HepG2 (cell line): Measurements from ENCODE around the gene HAS3. TPM values are rescaled to one million over a fixed set of nuclear protein-coding genes. Genes with fewer than 3 reads are reported as not detected.

Source experiments
- ATAC-seq: fragments of 200-7000 bp; cut with Tn5 transposase; 3 replicates; pipeline ENCODE4 v1.9.1; 2020; ENCODE audit warnings: mild to moderate bottlenecking, moderate library complexity
- BruUV-seq: library from RNA; stranded (reverse); fragments of 400-500 nt; replicated peaks from 2 replicates; lab custom pipeline; 2021; lab: Mats Ljungman, UMichigan
- CTCF ChIA-PET: fragments of 300-600 bp; formaldehyde crosslinking; extraction: SDS; loops from one replicate; lab custom pipeline; 2021; ENCODE audit warnings: low total read pairs, inconsistent platforms, low intra/inter-chr PET ratio; lab: Yijun Ruan, JAX
- POLR2A ChIA-PET: fragments of 350-600 bp; sonication (Branson Sonifier 250); formaldehyde crosslinking; loops from one replicate; lab custom pipeline; 2020; ENCODE audit warnings: antibody characterized with exemption, inconsistent platforms; lab: Yijun Ruan, JAX
- DNase-seq: peaks from one replicate; pipeline ENCODE4 v3.0.0-alpha.2; 2015; ENCODE audit warnings: low spot score
- FAIRE-seq: peaks from 3 replicates; lab custom pipeline; 2011; peaks lifted over from hg19 to GRCh38; lab: Jason Lieb, UNC
- H2AFZ ChIP-seq: one replicate; pipeline ENCODE4 v1.6.1; 2011; ENCODE audit warnings: low read length, inconsistent platforms
- H3K27ac ChIP-seq: fragments of 300-600 bp; 3 replicates; pipeline ENCODE4 v1.8.0; 2011; ENCODE audit warnings: mixed run types, mild to moderate bottlenecking, mixed read lengths, low read length, inconsistent platforms; ENCODE audit not compliant: insufficient read depth; ENCODE audit errors: extremely low read length
- H3K27me3 ChIP-seq, 2 experiments: fragments of 200-600 bp in 1 of 2; 2 replicates in 1 of 2; 3 replicates in 1 of 2; pipeline versions ENCODE4 v1.6.0 to v1.8.0; 2011; ENCODE audit warnings: low read length in 2 of 2, mild to moderate bottlenecking in 2 of 2, moderate library complexity in 2 of 2, inconsistent platforms in 1 of 2; ENCODE audit not compliant: insufficient read depth in 2 of 2, control insufficient read depth in 1 of 2
- H3K36me3 ChIP-seq, 2 experiments: fragments of 200-600 bp in 1 of 2; replicated peaks in 1 of 2; 2 replicates in 1 of 2; 3 replicates in 1 of 2; pipeline versions ENCODE4 v1.5.1 to v1.8.0; 2011; ENCODE audit warnings: low read length in 2 of 2, inconsistent platforms in 1 of 2; ENCODE audit not compliant: insufficient read depth in 2 of 2, control insufficient read depth in 1 of 2
- H3K4me1 ChIP-seq: 2 replicates; pipeline ENCODE4 v1.5.1; 2012; ENCODE audit warnings: low read length, inconsistent platforms; ENCODE audit not compliant: insufficient read depth
- H3K4me2 ChIP-seq: 2 replicates; pipeline ENCODE4 v1.6.0; 2011; ENCODE audit warnings: low read depth, low read length, inconsistent platforms
- H3K4me3 ChIP-seq, 3 experiments: fragments of 200-600 bp in 1 of 3; sonication (generic), shearing (Covaris generic) in 1 of 3; replicated peaks in 1 of 3; 2 replicates each; pipeline ENCODE4 v1.5.1; 2011 to 2016; ENCODE audit warnings: low read length in 3 of 3, inconsistent platforms in 2 of 3, low read depth in 2 of 3, mild to moderate bottlenecking in 2 of 3, control low read depth in 1 of 3, mixed read lengths in 1 of 3; ENCODE audit not compliant: insufficient read depth in 1 of 3
- H3K79me2 ChIP-seq: one replicate; pipeline ENCODE4 v1.6.1; 2011; ENCODE audit warnings: low read length, inconsistent platforms; ENCODE audit not compliant: insufficient read depth
- H3K9ac ChIP-seq: 2 replicates; pipeline ENCODE4 v1.6.0; 2011; ENCODE audit warnings: mild to moderate bottlenecking, low read depth, low read length, inconsistent platforms; ENCODE audit not compliant: insufficient read depth
- H3K9me3 ChIP-seq: 2 replicates; pipeline ENCODE4 v1.5.1; 2012; ENCODE audit warnings: mild to moderate bottlenecking, low read length
- H4K20me1 ChIP-seq: 2 replicates; pipeline ENCODE4 v1.6.0; 2011; ENCODE audit warnings: inconsistent platforms, mild to moderate bottlenecking, low read length, moderate library complexity; ENCODE audit not compliant: insufficient read depth
- AKNA ChIP-seq: sonication (generic); formaldehyde crosslinking; IDR thresholded peaks from 2 replicates; pipeline ENCODE4 v1.4.0; 2020; ENCODE audit warnings: missing genetic modification reagents, borderline replicate concordance
- E2F2 ChIP-seq: sonication (generic); formaldehyde crosslinking; IDR thresholded peaks from 2 replicates; pipeline ENCODE4 v1.4.0; 2020; ENCODE audit warnings: missing genetic modification reagents, borderline replicate concordance
- ETS1 ChIP-seq: sonication (generic); formaldehyde crosslinking; IDR thresholded peaks from 2 replicates; pipeline ENCODE4 v1.4.0; 2020; ENCODE audit warnings: missing genetic modification reagents
- ETV6 ChIP-seq: sonication (generic); formaldehyde crosslinking; conservative IDR thresholded peaks from 2 replicates; pipeline ENCODE4 v1.4.0; 2020; ENCODE audit warnings: missing genetic modification reagents
- FOSL1 ChIP-seq: sonication (generic); formaldehyde crosslinking; IDR thresholded peaks from 2 replicates; pipeline ENCODE4 v1.9.0; 2021; ENCODE audit warnings: missing genetic modification reagents, borderline replicate concordance
- MTF1 ChIP-seq: sonication (generic); formaldehyde crosslinking; IDR thresholded peaks from 2 replicates; pipeline ENCODE4 v1.5.0; 2020; ENCODE audit warnings: missing genetic modification reagents
- NR2F1 ChIP-seq, 2 experiments: fragments of 450-650 bp in 1 of 2; formaldehyde crosslinking in 1 of 2; IDR thresholded peaks; 2 replicates each; pipeline versions ENCODE4 v1.5.0 to v1.6.1; 2016 to 2020; ENCODE audit warnings: mild to moderate bottlenecking in 1 of 2, missing compliant biosample characterization in 1 of 2, missing genetic modification reagents in 1 of 2, moderate library complexity in 1 of 2
- RFX5 ChIP-seq: IDR thresholded peaks from 2 replicates; pipeline ENCODE4 v1.6.1; 2011; ENCODE audit warnings: low read depth, low read length, improper control_type of control experiment
- TCF7L2 ChIP-seq: IDR thresholded peaks from 2 replicates; pipeline ENCODE4 v1.6.1; 2011; ENCODE audit warnings: mild to moderate bottlenecking, low read depth, low read length, moderate library complexity
- ZBTB7B ChIP-seq: sonication (generic); formaldehyde crosslinking; IDR thresholded peaks from 2 replicates; pipeline ENCODE4 v1.4.0; 2020; ENCODE audit warnings: missing genetic modification reagents
- ZNF619 ChIP-seq: sonication (generic); formaldehyde crosslinking; IDR thresholded peaks from 2 replicates; pipeline ENCODE4 v1.4.0; 2020; ENCODE audit warnings: mild to moderate bottlenecking, missing genetic modification reagents
- WGBS: methylation state at CpG from one replicate; pipeline ENCODE4 v1.1.6; 2017; ENCODE audit warnings: low lambda C conversion rate; 5-methylcytosine and 5-hydroxymethylcytosine counted together
- in situ Hi-C: cut with HindIII; loops from 2 replicates; pipeline ENCODE4 v1.10.0; 2017; ENCODE audit warnings: low pct_unique_long_range_greater_than_20kb; ENCODE audit not compliant: extremely low pct_ligation_motif_present
- intact Hi-C: fragments of 100-400 bp; cut with micrococcal nuclease; formaldehyde crosslinking; loops from one replicate; pipeline ENCODE4 v1.10.0; 2022; ENCODE audit not compliant: unreplicated experiment
- polyA plus RNA-seq, 8 experiments: library from polyadenylated mRNA; depleted of rRNA in 3 of 8; stranded (reverse) in 7 of 8; unstranded in 1 of 8; fragments of >200 nt; fragmentation: Illumina TruSeq in 4 of 8; extraction: Trizol in 4 of 8; gene quantifications; 2 replicates each; pipeline versions ENCODE4 v1.2.1 to v1.2.3, GENCODE V29; 2011 to 2016; ENCODE audit warnings: low read depth in 4 of 8, missing spikeins in 1 of 8, mixed read lengths in 1 of 8; ENCODE audit not compliant: insufficient read depth in 1 of 8
- total RNA-seq, 5 experiments: library from RNA; depleted of rRNA; stranded (reverse); fragments of >200 nt; fragmentation: Illumina TruSeq; extraction: Trizol; gene quantifications; 2 replicates each; pipeline ENCODE4 v1.2.3, GENCODE V29; 2016; ENCODE audit warnings: low read depth in 1 of 5
- TF ChIP-seq, protein P1 (sequence below): sonication (generic); formaldehyde crosslinking; IDR thresholded peaks from 2 replicates; pipeline ENCODE4 v1.5.1; 2020; ENCODE audit warnings: mild to moderate bottlenecking, moderate library complexity, missing genetic modification reagents

The HAS3 gene
- total and polyA plus RNA-seq, 2 of the 13 experiments (the other 11 are each of a cell fraction or from before 2014, with no cell fraction given): 0.04 to 0.30 TPM

DNA sequence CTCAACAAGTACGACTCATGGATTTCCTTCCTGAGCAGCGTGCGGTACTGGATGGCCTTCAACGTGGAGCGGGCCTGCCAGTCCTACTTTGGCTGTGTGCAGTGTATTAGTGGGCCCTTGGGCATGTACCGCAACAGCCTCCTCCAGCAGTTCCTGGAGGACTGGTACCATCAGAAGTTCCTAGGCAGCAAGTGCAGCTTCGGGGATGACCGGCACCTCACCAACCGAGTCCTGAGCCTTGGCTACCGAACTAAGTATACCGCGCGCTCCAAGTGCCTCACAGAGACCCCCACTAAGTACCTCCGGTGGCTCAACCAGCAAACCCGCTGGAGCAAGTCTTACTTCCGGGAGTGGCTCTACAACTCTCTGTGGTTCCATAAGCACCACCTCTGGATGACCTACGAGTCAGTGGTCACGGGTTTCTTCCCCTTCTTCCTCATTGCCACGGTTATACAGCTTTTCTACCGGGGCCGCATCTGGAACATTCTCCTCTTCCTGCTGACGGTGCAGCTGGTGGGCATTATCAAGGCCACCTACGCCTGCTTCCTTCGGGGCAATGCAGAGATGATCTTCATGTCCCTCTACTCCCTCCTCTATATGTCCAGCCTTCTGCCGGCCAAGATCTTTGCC lies 9.0 kb downstream of the HAS3 start:
- no peaks in the 10 kb centered on the region for H3K79me2 ChIP-seq
- 95% methylated on average over 23 of the region's 25 CpGs for WGBS
- no peaks in the 10 kb centered on the region for H4K20me1 ChIP-seq
- no peaks in the 10 kb centered on the region for H3K27me3 ChIP-seq
- H3K4me2 ChIP-seq: no peak overlapping the region
- intact Hi-C loops: no loop called here
- ChIA-PET POLR2A (no interaction called here), CTCF (no interaction called here)
- no TSS peak for BruUV-seq
- in situ Hi-C loops: loop anchor here (25.0 kb wide), 1 partner anchor 402 kb away; no protein-coding TSS in a partner anchor
- no peak overlapping the region for H3K4me3 ChIP-seq
- H3K4me1 ChIP-seq: 0 out of 2 replicates have a peak, but pooled peaks cover 5% of the 10 kb centered on the region
- FAIRE-seq: no peak
- TF ChIP-seq RFX5: no peak
- TF ChIP-seq, protein P1, sequence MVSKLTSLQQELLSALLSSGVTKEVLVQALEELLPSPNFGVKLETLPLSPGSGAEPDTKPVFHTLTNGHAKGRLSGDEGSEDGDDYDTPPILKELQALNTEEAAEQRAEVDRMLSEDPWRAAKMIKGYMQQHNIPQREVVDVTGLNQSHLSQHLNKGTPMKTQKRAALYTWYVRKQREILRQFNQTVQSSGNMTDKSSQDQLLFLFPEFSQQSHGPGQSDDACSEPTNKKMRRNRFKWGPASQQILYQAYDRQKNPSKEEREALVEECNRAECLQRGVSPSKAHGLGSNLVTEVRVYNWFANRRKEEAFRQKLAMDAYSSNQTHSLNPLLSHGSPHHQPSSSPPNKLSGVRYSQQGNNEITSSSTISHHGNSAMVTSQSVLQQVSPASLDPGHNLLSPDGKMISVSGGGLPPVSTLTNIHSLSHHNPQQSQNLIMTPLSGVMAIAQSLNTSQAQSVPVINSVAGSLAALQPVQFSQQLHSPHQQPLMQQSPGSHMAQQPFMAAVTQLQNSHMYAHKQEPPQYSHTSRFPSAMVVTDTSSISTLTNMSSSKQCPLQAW: no peak
- no peak for TF ChIP-seq ZNF619 (CRISPR knock-in tag)
- no peak for TF ChIP-seq E2F2
- TF ChIP-seq MTF1 (CRISPR knock-in tag): no peak
- no peak for TF ChIP-seq ZBTB7B
- no peak for TF ChIP-seq ETS1
- TF ChIP-seq ETV6 (CRISPR knock-in tag): no peak
- TF ChIP-seq FOSL1 (CRISPR knock-in tag): no peak
- TF ChIP-seq NR2F1 (CRISPR knock-in tag; IDR thresholded peaks at IDR 0.05): no peak
- no peak for TF ChIP-seq TCF7L2
- no peak for TF ChIP-seq AKNA (CRISPR knock-in tag)
- H3K9ac ChIP-seq: no peak overlapping the region
- peaks cover 9 to 26% of the 10 kb centered on the region in 2 experiments for H3K36me3 ChIP-seq
- no peak for ATAC-seq
- H3K27ac ChIP-seq: no peak overlapping the region
- H3K9me3 ChIP-seq: no peaks in the 10 kb centered on the region
- H2AFZ ChIP-seq: no peak overlapping the region
- no peak for DNase-seq
